ENCODE data around the gene DBP. TPM values are rescaled to one million over a fixed set of nuclear protein-coding genes. Genes with fewer than 3 reads are reported as not detected.

The DBP gene
- total and polyA plus RNA-seq, 8 donors: 6.4 to 11.1 (median 9.5) TPM

DNA sequence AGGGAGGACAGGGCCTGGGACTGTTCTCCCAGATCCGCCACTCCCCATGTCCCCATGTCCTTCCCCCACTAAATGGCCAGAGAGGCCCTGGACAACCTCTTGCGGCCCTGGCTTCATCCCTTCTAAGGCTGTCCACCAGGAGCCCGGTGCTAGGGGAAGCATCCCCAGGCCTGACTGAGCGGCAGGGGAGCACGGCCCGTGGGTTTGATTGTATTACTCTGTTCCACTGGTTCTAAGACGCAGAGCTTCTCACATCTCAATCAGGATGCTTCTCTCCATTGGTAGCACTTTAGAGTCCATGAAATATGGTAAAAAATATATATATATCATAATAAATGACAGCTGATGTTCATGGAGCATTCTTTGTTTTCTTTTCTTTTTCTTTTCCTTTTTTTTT, 29.8 kb downstream of the DBP start:
- Histone ChIP-seq H3K27ac (no peak overlapping the region), H3K27me3 (no peaks in the 10 kb centered on the region), H3K4me1 (no peaks in the 10 kb centered on the region), H3K4me3 (no peak overlapping the region), H3K9me3 (no peaks in the 10 kb centered on the region), H3K36me3 (no peaks in the 10 kb centered on the region)
- TF ChIP-seq, protein P1, sequence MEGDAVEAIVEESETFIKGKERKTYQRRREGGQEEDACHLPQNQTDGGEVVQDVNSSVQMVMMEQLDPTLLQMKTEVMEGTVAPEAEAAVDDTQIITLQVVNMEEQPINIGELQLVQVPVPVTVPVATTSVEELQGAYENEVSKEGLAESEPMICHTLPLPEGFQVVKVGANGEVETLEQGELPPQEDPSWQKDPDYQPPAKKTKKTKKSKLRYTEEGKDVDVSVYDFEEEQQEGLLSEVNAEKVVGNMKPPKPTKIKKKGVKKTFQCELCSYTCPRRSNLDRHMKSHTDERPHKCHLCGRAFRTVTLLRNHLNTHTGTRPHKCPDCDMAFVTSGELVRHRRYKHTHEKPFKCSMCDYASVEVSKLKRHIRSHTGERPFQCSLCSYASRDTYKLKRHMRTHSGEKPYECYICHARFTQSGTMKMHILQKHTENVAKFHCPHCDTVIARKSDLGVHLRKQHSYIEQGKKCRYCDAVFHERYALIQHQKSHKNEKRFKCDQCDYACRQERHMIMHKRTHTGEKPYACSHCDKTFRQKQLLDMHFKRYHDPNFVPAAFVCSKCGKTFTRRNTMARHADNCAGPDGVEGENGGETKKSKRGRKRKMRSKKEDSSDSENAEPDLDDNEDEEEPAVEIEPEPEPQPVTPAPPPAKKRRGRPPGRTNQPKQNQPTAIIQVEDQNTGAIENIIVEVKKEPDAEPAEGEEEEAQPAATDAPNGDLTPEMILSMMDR (IDR thresholded peaks at IDR 0.05): no peak
- DNase-seq (no peak), ATAC-seq (no peak)
- intact Hi-C loops (cut with DNase I): no loop called here

DNA sequence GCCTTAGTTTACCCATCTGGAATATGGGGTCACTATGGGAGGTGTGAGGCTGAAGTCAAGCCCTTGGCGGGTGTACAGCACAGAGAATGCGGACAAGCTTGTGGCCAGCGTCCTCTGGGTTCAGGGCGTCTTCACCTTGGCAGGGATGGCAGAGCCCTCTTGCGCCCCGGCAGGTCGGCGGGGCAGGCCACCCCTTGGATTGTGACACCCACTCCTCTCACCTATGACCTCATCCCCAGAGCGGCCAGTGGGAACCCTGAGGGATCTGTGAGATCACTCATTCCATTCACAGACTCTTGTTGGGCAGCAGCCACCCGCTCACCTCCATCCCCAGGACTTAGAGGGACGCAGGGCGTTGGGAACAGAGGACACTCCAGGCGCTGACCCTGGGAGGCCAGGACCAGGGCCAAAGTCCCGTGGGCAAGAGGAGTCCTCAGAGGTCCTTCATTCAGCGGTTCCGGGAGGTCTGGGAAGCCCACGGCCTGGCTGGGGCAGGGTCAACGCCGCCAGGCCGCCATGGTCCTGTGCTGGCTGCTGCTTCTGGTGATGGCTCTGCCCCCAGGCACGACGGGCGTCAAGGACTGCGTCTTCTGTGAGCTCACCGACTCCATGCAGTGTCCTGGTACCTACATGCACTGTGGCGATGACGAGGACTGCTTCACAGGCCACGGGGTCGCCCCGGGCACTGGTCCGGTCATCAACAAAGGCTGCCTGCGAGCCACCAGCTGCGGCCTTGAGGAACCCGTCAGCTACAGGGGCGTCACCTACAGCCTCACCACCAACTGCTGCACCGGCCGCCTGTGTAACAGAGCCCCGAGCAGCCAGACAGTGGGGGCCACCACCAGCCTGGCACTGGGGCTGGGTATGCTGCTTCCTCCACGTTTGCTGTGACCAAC, 30.5 kb downstream of the DBP start, which contains the start of gene SPACA4:
TSS of gene SPACA4 (plus strand) at position 280 of the 896 bp plus-strand sequence. CDS start at position 517, 237 bp downstream.
- Histone ChIP-seq H3K4me1 (no peaks in the 10 kb centered on the region), H3K27me3 (no peaks in the 10 kb centered on the region), H3K9me3 (no peaks in the 10 kb centered on the region), H3K4me3 (no peak within 1 kb of the TSS), H3K27ac (no peak within 1 kb of the TSS), H3K36me3 (no peaks in the 10 kb centered on the region)
- TF ChIP-seq, protein P1 (IDR thresholded peaks at IDR 0.05): no peak
- DNase-seq (no peak), ATAC-seq (no peak)
- intact Hi-C loops (cut with DNase I): no loop called here

DNA sequence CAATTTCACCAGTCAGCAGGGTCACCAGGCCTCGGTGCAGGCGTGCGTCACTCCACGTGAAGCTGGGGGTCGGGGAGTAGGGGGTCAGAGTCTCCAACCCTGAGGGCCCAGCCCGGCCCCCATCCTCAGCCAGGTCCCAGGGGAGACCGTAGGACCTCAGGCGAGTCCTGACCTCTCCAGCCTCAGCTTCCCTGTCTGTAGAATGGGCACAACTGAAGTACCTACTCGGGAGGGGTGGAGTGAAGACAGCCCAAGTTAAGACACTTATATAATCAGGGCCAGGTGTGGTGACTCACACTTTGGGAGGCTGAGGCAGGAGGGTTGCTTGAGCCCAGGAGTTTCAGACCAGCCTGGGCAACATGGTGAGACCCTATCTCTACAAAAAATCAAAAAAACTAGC, 33.3 kb downstream of the DBP start:
- no peak overlapping the region for H3K4me3 ChIP-seq
- no peaks in the 10 kb centered on the region for H3K36me3 ChIP-seq
- no peak for ATAC-seq
- intact Hi-C loops (cut with DNase I): no loop called here
- H3K27me3 ChIP-seq: peaks cover 0 to 5% of the 10 kb centered on the region in 2 donors
- no peak for DNase-seq
- no peak overlapping the region for H3K27ac ChIP-seq
- H3K4me1 ChIP-seq: no peaks in the 10 kb centered on the region
- TF ChIP-seq, protein P1 (IDR thresholded peaks at IDR 0.05): no peak
- no peaks in the 10 kb centered on the region for H3K9me3 ChIP-seq

DNA sequence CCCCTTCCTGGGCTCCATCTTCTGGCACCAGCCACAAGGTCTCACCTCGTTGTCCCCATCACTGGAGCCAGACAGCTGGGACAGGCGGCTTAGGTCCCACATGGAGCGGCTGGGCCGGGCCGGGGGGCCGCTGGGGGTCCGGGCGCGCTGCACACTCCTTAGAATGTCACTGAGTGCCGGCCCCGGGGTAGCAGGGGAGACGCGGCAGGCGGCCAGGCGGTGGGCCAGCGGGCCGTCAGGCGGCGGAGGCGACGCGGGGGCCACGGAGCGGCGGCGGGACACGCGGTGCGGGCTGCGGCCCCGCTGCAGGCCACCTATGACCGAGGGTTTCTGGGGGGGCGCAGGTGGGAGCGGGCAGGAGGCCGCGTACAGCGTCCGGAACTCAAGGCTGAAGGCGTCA, 33.7 kb downstream of the DBP start:
- TF ChIP-seq, protein P1 (IDR thresholded peaks at IDR 0.05): no peak
- H3K9me3 ChIP-seq: no peaks in the 10 kb centered on the region
- no peaks in the 10 kb centered on the region for H3K4me1 ChIP-seq
- H3K36me3 ChIP-seq: no peaks in the 10 kb centered on the region
- H3K4me3 ChIP-seq: no peak overlapping the region
- DNase-seq: no peak
- no peak for ATAC-seq
- intact Hi-C loops (cut with DNase I): no loop called here
- H3K27ac ChIP-seq: no peak overlapping the region
- H3K27me3 ChIP-seq: peaks cover 0 to 5% of the 10 kb centered on the region in 2 donors

DNA sequence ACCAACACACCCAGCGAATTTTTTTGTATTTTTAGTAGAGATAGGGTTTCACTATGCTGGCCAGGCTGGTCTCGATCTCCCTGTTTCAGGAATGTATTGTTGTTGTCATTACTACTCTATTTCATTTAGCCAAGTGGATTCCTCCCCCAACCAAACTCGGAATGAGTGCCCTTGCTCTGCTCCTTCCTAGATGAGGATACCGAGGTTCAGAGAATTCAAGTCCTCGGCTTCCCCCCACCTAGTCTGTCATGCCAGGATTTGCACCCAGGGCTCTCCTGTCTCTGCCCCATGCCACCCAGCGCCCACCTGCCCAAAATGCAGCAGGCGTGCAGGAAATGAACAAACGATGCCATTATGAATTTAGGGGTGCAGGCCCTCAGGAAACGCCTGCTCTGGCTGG, 34.2 kb downstream of the DBP start:
- TF ChIP-seq, protein P1 (IDR thresholded peaks at IDR 0.05): no peak
- no peak overlapping the region for H3K27ac ChIP-seq

More for the DNA sequence above, 34.2 kb downstream of the DBP start:
- intact Hi-C loops (cut with DNase I): no loop called here
- DNase-seq (no peak), ATAC-seq (no peak)
- Histone ChIP-seq H3K4me1 (no peaks in the 10 kb centered on the region), H3K9me3 (no peaks in the 10 kb centered on the region), H3K27me3 (peaks cover 0 to 5% of the 10 kb centered on the region in 2 donors), H3K4me3 (no peak overlapping the region), H3K36me3 (no peaks in the 10 kb centered on the region)
